ENCODE data around the gene KY.

Gene KY

DNA sequence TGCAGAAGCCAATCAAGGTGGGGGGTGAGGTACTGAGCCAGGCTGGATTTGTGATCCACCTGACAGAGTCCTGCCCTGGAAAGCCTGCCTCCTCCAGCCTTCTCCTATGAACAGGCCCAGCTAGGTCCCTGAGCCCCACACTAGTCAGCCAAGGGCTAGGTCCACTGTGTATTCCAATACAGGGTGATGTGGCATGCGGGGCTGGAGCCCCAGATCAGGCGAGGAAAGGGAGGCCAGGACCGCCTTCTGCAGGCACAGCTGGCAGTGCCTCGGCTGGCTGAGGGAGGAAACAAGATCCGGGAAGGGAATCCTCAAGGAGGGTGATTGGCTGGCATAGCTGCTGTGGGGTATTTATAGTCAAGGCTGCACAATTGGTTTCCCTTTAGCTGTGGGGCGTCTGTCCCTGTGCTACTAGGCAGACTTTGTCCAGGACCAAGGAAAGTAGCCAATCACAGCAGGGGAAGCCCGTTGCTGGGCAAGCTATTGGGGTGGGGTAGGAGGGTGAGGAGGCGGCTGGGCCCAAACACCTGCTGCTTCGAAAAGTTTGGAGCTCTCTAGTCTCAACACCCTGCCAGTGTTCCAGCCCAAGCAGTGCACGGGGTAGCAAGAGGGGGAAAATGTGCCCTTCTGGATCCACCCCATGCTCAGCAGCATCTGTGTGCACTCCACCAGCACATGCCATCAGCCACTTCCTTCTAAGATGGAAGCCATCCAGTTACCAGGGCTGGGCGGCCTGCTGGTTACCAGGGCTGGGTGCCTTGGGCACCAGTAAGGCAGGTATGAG lies 5.9 kb downstream of the KY start:
- Mint-ChIP-seq H3K27me3 (peaks cover 4% of the 10 kb centered on the region), H3K4me1 (ENCODE audit: low read depth) (peaks cover 6% of the 10 kb centered on the region)

DNA sequence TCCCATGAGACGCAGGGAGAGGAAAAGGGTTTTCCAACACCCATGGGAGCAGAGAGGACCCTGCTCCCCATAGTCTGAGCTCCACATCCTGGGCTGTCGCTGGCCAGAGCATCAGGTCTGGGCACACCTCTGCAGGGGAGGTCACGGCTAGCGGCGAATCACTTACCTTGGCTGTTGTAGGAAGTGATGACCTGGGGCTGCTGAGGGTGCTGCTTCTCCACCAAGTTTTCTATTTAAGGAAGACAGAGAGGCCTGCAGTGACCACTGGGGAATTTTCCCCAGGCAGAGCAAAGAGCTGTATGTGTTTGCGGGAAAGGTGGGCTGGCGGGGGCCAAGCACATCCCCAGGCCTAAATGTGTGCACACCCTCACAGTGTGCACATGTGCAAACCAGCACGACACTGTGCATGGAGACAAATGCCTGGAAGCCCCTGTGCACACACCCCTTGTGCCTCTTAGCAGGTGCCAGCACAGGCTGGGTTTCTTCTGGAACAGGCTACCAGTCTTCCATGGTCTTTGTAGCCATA lies 7.6 kb downstream of the KY start:
- H3K27me3 Mint-ChIP-seq, result no peaks in the 10 kb centered on the region
- H3K4me1 Mint-ChIP-seq (ENCODE audit: low read depth), result peaks cover 6% of the 10 kb centered on the region
- no peak overlapping the region for H3K27ac Mint-ChIP-seq
- H3K4me3 Mint-ChIP-seq, result no peak overlapping the region
- no peaks in the 10 kb centered on the region for H3K36me3 Mint-ChIP-seq (ENCODE audit: low read depth)
- intact Hi-C loops (cut with micrococcal nuclease), result no loop called here
- H3K9me3 Mint-ChIP-seq, result no peaks in the 10 kb centered on the region

More for the DNA sequence above, 5.9 kb downstream of the KY start:
- no peak overlapping the region for H3K27ac Mint-ChIP-seq
- intact Hi-C loops (cut with micrococcal nuclease), result no loop called here
- H3K36me3 Mint-ChIP-seq (ENCODE audit: low read depth), result no peaks in the 10 kb centered on the region
- H3K9me3 Mint-ChIP-seq, result no peaks in the 10 kb centered on the region
- H3K4me3 Mint-ChIP-seq, result no peak overlapping the region

DNA sequence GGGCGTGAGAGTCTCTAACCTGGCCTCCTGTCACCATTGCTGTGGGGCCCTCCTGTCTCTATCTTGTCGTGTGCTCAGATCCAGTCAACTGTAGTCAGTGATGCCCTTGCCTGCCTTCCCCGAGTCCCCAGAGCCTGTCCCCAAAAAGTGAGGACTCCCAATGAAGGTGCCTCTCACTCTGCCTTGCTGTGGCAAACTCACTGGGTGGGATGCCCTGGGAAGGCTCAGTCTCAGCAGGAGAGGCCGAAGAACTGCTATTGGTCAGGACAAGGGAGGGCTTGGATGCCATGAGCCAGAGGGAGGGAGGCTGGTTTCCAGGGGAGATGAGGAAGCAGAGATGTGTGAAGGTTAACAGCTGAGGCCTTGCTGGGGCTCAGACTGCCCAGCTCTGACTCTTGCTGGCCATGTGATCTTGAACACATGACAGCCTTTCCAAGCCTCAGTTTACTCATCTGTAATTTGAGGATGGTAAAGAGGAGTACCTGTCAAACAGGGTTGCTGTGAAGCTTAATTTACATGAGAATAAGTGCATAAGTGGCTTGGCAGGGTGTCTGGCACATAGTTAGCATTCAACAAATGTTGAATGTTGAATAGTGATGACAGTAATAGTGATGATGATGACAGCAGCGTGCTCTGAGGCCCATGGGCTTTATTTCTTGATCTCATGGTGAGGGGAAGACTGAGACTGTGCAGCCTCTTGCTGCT lies 8.2 kb downstream of the KY start:
- H3K4me1 Mint-ChIP-seq (ENCODE audit: low read depth), result peaks cover 6% of the 10 kb centered on the region
- no peak overlapping the region for H3K4me3 Mint-ChIP-seq
- no peaks in the 10 kb centered on the region for H3K36me3 Mint-ChIP-seq (ENCODE audit: low read depth)
- no peak overlapping the region for H3K27ac Mint-ChIP-seq
- H3K9me3 Mint-ChIP-seq, result no peaks in the 10 kb centered on the region
- intact Hi-C loops (cut with micrococcal nuclease), result no loop called here
- H3K27me3 Mint-ChIP-seq, result no peaks in the 10 kb centered on the region

DNA sequence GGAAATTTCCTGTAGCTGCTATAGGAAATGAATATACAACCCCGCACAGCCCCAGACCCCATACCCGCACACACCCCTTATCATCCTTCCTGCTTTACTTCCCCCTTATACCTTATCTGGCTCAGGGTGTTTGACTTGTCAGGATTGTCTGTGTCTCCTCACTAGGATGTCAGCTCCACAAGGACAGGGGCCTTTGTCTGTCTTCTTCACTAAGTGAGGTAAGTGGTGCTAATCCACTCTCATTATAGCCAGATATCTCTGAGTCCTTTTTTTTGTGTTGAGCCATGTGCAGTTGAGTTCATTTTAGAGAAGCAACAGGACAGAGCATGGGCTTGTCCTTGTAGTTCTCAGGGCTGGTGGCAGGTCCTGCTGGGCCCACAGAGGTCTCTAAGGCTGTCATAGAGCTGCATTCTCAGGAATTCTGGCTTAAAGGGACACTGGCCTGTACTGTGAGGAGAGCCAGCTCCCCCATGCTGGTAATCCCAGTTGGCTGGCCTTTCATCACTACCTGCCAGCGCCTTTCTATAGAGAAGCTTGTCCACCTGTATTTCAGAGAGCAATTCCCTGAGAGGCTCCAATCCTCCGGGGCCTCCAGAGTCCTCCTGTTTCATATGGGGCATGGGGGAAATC lies 9.0 kb downstream of the KY start:
- Mint-ChIP-seq H3K4me1 (ENCODE audit: low read depth) (peaks cover 6% of the 10 kb centered on the region), H3K27me3 (no peaks in the 10 kb centered on the region), H3K9me3 (no peaks in the 10 kb centered on the region), H3K27ac (no peak overlapping the region), H3K4me3 (no peak overlapping the region), H3K36me3 (ENCODE audit: low read depth) (no peaks in the 10 kb centered on the region)
- intact Hi-C loops (cut with micrococcal nuclease), result loop anchor here (1.0 kb wide), 1 partner anchor 40 kb away; no protein-coding TSS in a partner anchor

DNA sequence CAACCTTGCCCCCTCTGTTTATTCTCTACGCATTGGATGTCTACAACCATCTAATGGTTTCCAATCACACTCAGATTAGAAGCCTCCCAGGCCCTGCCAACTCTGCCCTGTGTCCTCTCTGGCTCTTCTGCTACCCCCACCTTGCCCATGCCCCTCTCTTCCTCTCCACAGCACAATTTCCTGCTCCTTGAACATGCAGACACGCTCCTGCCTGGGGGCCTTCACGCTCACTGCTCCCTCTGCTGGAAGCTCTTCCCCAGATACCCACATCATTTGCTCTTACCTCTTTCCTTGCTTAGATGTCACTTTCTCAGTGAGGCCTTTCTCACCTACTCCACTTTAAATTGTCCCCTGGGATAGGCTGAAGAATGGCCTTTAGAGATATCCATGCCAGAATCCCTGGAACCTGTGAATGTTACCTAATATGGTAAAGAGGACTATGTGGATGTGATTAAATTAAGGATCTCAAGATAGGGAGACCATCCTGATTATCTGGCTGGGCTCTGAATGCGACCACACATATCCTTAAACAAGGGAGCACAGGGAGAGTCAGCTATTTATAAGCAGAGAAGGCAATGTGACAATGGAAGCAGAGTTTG lies 9.9 kb downstream of the KY start:
- intact Hi-C loops (cut with micrococcal nuclease), result loop anchor here (1.0 kb wide), 1 partner anchor 40 kb away; no protein-coding TSS in a partner anchor
- Mint-ChIP-seq H3K4me3 (no peak overlapping the region), H3K27me3 (no peaks in the 10 kb centered on the region), H3K27ac (no peak overlapping the region), H3K9me3 (no peaks in the 10 kb centered on the region), H3K4me1 (ENCODE audit: low read depth) (peaks cover 6% of the 10 kb centered on the region), H3K36me3 (ENCODE audit: low read depth) (no peaks in the 10 kb centered on the region)

DNA sequence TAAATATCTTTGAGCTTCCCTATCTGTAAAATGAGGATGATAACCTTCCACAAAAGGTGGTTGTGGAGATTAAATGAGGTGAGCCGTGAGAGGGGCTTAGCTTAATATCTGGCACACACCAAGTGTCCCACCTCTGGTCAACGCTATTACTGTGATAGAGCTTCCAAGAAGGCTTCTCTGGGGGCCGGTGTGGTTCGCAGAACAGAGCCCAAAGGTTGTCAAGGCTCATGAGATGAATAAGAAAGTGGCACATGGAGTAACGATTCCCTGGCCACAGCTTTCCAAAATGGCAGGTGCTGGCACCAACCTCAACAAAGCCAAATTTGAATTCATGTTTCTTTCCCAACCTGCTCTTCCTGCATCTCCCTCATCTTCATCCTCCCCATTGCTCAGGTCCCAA lies 10.4 kb downstream of the KY start:
- no peaks in the 10 kb centered on the region for H3K36me3 Mint-ChIP-seq (ENCODE audit: low read depth)
- H3K27ac Mint-ChIP-seq, result no peak overlapping the region
- intact Hi-C loops (cut with micrococcal nuclease), result no loop called here
- H3K27me3 Mint-ChIP-seq, result no peaks in the 10 kb centered on the region
- no peak overlapping the region for H3K4me3 Mint-ChIP-seq
- H3K4me1 Mint-ChIP-seq (ENCODE audit: low read depth), result peaks cover 6% of the 10 kb centered on the region
- no peaks in the 10 kb centered on the region for H3K9me3 Mint-ChIP-seq

DNA sequence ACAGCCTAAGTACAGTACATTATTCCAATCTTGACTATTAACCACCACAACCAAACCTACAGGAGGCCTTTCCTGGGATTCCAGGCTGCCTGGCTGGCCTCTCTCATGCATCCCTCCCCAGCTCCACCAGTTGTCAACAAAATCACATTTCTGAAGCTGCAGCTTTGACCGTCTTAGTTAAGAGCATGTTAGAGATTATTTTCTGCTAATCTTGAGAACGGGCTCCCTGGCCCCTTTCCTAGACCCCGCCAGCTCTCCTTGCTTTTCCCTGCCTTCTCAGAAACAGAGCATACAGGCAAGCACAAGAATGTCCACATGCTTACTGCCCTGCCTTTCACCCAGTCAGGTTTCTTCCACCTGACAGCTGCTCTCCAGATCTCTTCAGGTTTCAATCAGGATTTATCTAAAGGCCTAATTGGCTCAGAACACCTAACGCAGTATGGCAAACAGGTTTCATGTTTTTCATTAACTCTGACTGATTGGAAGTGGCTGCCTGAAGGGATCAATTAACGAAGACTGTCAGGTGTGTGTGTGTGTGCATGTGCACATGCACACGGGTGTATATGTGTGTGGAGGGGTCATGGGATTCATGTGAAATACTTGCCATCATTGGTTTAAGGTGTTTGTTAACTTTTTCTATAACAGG lies 12.3 kb downstream of the KY start:
- no peak overlapping the region for H3K4me3 Mint-ChIP-seq
- H3K27ac Mint-ChIP-seq, result no peak overlapping the region
- no peaks in the 10 kb centered on the region for H3K9me3 Mint-ChIP-seq
- H3K27me3 Mint-ChIP-seq, result no peaks in the 10 kb centered on the region
- peaks cover 6% of the 10 kb centered on the region for H3K4me1 Mint-ChIP-seq (ENCODE audit: low read depth)
- H3K36me3 Mint-ChIP-seq (ENCODE audit: low read depth), result no peaks in the 10 kb centered on the region
- intact Hi-C loops (cut with micrococcal nuclease), result no loop called here

DNA sequence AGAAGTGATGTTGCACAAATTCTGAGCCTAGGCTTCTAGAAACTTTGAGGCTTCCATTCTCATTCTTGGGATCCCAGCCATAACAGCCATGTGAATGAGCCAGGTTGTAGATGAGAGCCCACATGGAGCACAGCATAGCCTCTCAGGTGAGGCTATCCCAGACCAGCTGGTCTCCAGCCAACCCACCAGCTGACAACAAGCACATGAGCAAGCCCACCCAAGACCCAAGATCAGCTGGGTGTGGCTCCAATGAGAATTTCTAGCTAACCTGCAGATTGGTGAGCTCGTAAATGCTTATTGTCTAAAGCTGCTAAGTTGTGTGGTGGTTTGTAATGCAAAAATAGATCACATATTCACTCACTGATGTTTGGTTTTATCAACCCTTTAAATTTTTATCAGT lies 14.4 kb downstream of the KY start:
- no peak overlapping the region for H3K4me3 Mint-ChIP-seq
- no peak overlapping the region for H3K27ac Mint-ChIP-seq
- H3K27me3 Mint-ChIP-seq, result no peaks in the 10 kb centered on the region

DNA sequence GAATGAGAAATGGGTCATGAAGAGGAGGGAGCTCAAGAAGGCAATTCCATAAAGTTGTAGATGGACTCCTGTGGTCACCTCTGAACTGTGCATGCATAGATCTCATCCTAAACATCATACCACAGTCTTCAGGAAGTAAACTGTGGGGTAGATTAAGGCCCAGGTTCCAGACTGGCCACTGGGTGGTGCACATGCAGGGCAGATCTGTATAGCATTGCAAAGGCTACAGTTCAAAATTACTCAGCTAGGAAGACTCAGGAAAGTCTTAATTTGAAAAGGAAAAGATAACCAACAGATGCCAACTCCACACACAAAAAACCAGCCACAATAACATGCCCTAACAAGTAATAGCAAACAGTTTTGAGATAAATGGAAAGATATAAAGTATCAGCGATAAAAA lies 20.3 kb downstream of the KY start:
- Mint-ChIP-seq H3K27me3 (no peaks in the 10 kb centered on the region), H3K4me3 (no peak overlapping the region), H3K36me3 (ENCODE audit: low read depth) (no peaks in the 10 kb centered on the region), H3K4me1 (ENCODE audit: low read depth) (peaks cover 6% of the 10 kb centered on the region), H3K27ac (no peak overlapping the region), H3K9me3 (peaks cover 17% of the 10 kb centered on the region)
- intact Hi-C loops (cut with micrococcal nuclease), result no loop called here

More for the DNA sequence above, 14.4 kb downstream of the KY start:
- Mint-ChIP-seq H3K4me1 (ENCODE audit: low read depth) (peaks cover 6% of the 10 kb centered on the region), H3K36me3 (ENCODE audit: low read depth) (no peaks in the 10 kb centered on the region), H3K9me3 (peaks cover 2% of the 10 kb centered on the region)
- intact Hi-C loops (cut with micrococcal nuclease), result no loop called here

DNA sequence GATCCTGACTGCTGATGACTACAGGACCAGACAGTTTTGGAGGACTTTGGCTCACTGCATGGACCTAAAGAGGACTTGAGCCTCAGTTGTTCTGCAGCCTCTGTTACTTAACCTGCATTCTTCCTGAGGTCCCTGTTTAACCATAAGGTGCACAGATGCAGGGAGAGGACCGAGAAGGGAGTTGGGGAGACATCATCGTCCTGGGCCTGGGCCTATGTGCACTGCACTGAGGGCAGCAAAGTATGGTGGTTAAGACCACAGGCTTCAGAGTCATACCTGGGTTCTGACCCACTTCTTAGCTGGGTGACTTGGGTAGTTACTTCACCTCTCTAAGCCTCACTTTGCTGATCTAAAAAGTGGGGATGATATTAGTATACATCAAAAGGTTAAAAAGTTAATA lies 21.9 kb downstream of the KY start:
- H3K36me3 Mint-ChIP-seq (ENCODE audit: low read depth), result no peaks in the 10 kb centered on the region
- no peak overlapping the region for H3K4me3 Mint-ChIP-seq
- intact Hi-C loops (cut with micrococcal nuclease), result no loop called here
- no peaks in the 10 kb centered on the region for H3K27me3 Mint-ChIP-seq
- H3K4me1 Mint-ChIP-seq (ENCODE audit: low read depth), result peaks cover 6% of the 10 kb centered on the region
- H3K9me3 Mint-ChIP-seq, result peaks cover 17% of the 10 kb centered on the region
- H3K27ac Mint-ChIP-seq, result no peak overlapping the region

DNA sequence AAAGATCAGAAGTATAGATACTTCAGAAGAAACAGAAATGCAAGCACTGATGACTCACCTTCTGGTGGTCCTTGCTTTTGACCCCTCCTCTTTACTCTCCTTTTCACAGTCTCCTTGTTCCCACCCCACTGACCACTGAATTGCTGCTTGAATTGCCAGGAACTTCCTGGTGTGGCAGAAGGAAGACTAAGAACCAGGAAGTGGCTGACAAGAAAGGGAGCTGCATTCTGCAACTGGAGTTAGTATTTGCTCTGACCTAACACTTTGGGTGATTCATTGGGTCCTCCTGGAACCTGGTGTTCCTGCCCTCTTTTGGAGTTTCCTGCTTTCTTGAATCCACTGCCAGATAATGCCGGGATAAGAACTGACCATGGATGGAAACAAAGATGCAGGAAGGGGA lies 23.0 kb downstream of the KY start:
- Mint-ChIP-seq H3K27me3 (no peaks in the 10 kb centered on the region), H3K27ac (no peak overlapping the region), H3K9me3 (peaks cover 17% of the 10 kb centered on the region), H3K4me1 (ENCODE audit: low read depth) (peaks cover 11% of the 10 kb centered on the region), H3K4me3 (no peak overlapping the region), H3K36me3 (ENCODE audit: low read depth) (no peaks in the 10 kb centered on the region)
- intact Hi-C loops (cut with micrococcal nuclease), result no loop called here

DNA sequence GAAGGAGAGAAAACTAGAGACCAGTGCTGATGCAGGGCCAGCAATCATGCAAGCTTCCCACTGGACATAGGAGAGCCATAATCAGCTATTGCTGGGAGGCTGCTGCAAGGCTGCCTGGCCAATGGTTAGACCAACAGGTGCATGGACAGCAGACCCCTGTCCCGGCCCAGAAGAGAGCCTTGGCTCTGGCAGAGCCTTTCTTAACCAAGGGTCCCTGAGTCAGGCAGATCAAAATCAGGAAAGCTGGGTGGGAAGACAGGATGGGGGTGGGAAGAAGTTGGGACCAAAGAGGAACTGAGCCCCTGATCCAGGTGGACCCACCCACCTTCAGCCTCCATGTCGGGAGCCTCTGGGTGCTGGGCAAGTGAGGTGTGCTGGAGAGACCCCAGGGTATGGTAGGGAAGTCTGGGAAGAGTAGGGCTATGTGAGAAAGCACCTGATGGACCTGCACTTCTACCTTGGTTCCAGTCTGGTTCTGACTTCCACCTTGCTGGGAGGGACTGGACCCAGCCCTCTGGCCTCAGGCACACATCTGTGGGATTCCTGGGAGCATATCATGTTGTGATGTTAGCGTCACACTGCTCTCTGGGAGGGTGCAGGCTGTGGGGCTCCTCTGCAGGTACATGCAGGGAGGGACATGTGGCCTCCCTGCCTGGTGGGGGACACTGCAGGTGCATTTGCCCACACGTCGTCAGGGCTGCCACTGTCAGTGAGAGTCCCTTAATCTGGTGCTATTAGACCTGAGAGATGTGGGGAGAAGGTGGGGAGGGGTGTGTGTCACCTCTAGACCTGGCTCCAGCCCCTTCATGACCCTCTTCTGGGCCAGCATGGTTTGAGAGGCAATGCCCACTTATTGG lies 24.7 kb downstream of the KY start:
- Mint-ChIP-seq H3K9me3 (peaks cover 12% of the 10 kb centered on the region), H3K36me3 (ENCODE audit: low read depth) (no peaks in the 10 kb centered on the region), H3K27me3 (no peaks in the 10 kb centered on the region), H3K4me3 (no peak overlapping the region), H3K27ac (no peak overlapping the region), H3K4me1 (ENCODE audit: low read depth) (peaks cover 23% of the 10 kb centered on the region)
- intact Hi-C loops (cut with micrococcal nuclease), result no loop called here

DNA sequence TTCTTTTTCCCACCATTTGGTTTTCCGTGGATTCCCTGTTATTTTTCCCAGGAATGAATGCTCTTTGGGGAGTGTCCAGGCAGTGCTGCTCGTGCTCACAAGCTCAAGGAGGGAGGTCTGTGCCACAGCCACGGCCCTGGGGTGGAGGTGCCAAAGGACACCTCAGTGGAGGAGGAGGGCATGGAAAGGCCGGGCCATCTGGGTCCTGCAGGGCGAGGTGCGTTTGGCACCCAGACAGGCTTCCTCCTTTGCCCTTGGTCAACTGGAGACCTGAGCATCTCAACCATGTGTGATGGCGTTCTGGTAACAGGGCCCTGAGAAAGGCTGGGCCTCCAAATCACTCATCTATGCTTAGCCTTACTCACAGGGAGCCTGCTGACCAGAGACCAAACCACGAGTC lies 25.4 kb downstream of the KY start:
- H3K4me3 Mint-ChIP-seq, result no peak overlapping the region
- H3K36me3 Mint-ChIP-seq (ENCODE audit: low read depth), result no peaks in the 10 kb centered on the region
- no peak overlapping the region for H3K27ac Mint-ChIP-seq

More for the DNA sequence above, 25.4 kb downstream of the KY start:
- no peaks in the 10 kb centered on the region for H3K27me3 Mint-ChIP-seq
- H3K9me3 Mint-ChIP-seq, result peaks cover 5% of the 10 kb centered on the region
- peaks cover 23% of the 10 kb centered on the region for H3K4me1 Mint-ChIP-seq (ENCODE audit: low read depth)
- intact Hi-C loops (cut with micrococcal nuclease), result no loop called here
